Large intestine (tissue), 3 donors: Measurements from ENCODE around the gene CATSPERZ. TPM values are rescaled to one million over a fixed set of nuclear protein-coding genes. Genes with fewer than 3 reads are reported as not detected.
A peak's percentile ranks its signal among the peaks of the same experiment; 100 is the strongest.
"Not testable (repeated sequence)": the region's sequence is repeated elsewhere in the genome, so short reads cannot be mapped to it uniquely, and the experiment has no call there.

Source experiments
- DNase-seq, 2 donors: peaks; one replicate each; pipeline versions ENCODE4 v3.0.0 to v3.0.0-alpha.2; 2013
- H3K27ac ChIP-seq: one replicate; pipeline ENCODE4 v1.5.1; 2013; ENCODE audit warnings: low read length
- H3K27me3 ChIP-seq: 2 replicates; pipeline ENCODE4 v1.6.1; 2013; ENCODE audit warnings: low read length; ENCODE audit not compliant: control insufficient read depth, insufficient read depth
- H3K36me3 ChIP-seq: 2 replicates; pipeline ENCODE4 v1.6.1; 2013; ENCODE audit warnings: low read length; ENCODE audit not compliant: control insufficient read depth, insufficient read depth
- H3K4me1 ChIP-seq: one replicate; pipeline ENCODE4 v1.6.1; 2013; ENCODE audit warnings: low read length; ENCODE audit not compliant: control insufficient read depth, insufficient read depth
- H3K4me3 ChIP-seq: one replicate; pipeline ENCODE4 v1.5.1; 2013; ENCODE audit warnings: low read length
- H3K9me3 ChIP-seq: one replicate; pipeline ENCODE4 v1.6.1; 2013; ENCODE audit warnings: mild to moderate bottlenecking, low read depth, low read length, moderate library complexity; ENCODE audit not compliant: control insufficient read depth
- WGBS: methylation state at CpG from one replicate; pipeline ENCODE4 v1.1.5; 2013; ENCODE audit warnings: low lambda C conversion rate; ENCODE audit not compliant: insufficient coverage; 5-methylcytosine and 5-hydroxymethylcytosine counted together
- polyA plus RNA-seq: library from polyadenylated mRNA; unstranded; fragments of 120-200 nt; gene quantifications from one replicate; pipeline ENCODE4 v1.2.1, GENCODE V29; 2013

Gene CATSPERZ
- polyA plus RNA-seq, 1 donor, result 0.15 TPM

DNA sequence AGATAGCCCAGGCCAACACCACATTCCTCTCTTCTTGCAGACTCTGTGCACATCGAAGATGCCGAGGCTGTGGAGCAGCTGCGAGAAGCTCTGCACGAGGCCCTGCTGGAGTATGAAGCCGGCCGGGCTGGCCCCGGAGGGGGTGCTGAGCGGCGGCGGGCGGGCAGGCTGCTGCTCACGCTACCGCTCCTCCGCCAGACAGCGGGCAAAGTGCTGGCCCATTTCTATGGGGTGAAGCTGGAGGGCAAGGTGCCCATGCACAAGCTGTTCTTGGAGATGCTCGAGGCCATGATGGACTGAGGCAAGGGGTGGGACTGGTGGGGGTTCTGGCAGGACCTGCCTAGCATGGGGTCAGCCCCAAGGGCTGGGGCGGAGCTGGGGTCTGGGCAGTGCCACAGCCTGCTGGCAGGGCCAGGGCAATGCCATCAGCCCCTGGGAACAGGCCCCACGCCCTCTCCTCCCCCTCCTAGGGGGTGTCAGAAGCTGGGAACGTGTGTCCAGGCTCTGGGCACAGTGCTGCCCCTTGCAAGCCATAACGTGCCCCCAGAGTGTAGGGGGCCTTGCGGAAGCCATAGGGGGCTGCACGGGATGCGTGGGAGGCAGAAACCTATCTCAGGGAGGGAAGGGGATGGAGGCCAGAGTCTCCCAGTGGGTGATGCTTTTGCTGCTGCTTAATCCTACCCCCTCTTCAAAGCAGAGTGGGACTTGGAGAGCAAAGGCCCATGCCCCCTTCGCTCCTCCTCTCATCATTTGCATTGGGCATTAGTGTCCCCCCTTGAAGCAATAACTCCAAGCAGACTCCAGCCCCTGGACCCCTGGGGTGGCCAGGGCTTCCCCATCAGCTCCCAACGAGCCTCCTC, 15.7 kb downstream of the CATSPERZ start:
- H3K9me3 ChIP-seq, H3K4me3 ChIP-seq, DNase-seq, H3K27me3 ChIP-seq: not testable (repeated sequence)
- Histone ChIP-seq H3K4me1 (peaks cover 27% of the 10 kb centered on the region), H3K36me3 (peaks cover 41% of the 10 kb centered on the region), H3K27ac (peak overlapping the region; percentile 96)
- no CpG with 5 or more reads among the region's 25 CpGs for WGBS

DNA sequence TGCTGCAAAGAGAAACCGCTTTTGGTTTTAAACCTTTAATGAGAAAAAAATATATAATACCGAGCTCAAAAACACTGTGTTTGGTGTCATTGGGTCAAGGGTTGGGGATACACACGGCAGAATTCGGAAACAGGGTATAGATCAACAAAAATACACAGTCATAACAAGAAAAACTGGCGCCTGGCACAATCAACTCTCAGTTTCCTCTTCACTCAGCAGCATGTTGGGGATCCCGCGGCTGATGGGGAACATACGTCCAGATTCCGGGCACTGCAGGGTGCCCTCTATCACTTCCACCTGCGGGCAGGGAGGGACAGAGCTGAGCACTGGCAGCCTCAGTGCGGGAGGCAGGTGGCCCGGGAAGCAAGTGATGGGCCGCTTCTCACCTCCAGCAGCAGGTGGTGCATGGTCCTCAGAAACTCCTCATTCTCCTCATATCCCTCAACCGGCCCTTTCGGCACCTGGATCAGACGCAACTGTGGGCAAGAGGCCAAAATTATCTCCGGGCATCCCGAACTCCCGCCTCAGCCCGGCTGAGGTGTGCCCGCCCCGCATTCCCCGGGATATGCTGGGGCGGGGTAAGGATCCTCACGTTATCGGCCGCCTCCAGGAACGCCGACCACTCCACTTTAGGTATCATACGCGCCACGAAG, 16.6 kb downstream of the CATSPERZ start:
- 31% methylated on average over 3 of the region's 32 CpGs for WGBS
- H3K27ac ChIP-seq, result peak overlapping the region; percentile 96
- no peaks in the 10 kb centered on the region for H3K27me3 ChIP-seq
- no peak for DNase-seq
- H3K36me3 ChIP-seq, result peaks cover 45% of the 10 kb centered on the region
- H3K9me3 ChIP-seq, result no peaks in the 10 kb centered on the region
- peak overlapping the region; percentile 91 for H3K4me3 ChIP-seq
- H3K4me1 ChIP-seq, result peaks cover 36% of the 10 kb centered on the region

DNA sequence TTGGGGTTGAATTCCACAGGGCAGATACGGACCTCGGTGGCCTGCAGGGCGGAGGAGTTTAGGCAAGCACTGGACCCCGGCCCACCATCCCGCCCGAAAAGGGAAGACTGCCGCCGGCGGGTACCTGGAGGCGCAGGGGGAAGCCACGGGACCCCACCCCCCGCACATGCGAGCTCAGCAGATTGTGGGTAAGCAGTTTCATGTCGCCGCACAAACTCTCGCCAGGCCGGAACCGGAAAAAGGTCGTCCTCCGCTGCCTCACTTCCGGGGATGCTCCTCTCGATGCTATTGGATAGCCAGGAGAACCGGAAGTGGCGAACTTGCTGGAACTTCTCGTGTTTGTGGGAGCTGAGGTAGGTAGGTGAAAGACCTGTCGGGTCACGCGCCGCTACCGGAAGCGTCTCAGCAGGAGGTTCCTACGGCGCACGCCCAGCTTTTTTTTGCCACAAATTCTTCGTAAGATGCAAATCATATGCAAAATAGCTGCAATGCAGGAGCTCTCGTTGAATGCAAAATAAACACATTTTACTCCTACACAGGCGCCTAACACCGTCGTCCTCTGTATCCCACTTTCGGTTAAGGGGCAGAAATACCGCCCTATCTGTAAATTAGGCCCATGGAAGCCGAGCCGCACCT, 17.3 kb downstream of the CATSPERZ start, which contains the start of gene TRMT112:
Gene TRMT112, minus strand, starts transcription at position 235 of the 636 bp plus-strand sequence. Its CDS starts 33 bp downstream, at position 202.
- Histone ChIP-seq H3K4me3 (peak within 1 kb of the TSS; percentile 91), H3K27ac (peak within 1 kb of the TSS; percentile 96), H3K27me3 (no peaks in the 10 kb centered on the region), H3K36me3 (peaks cover 46% of the 10 kb centered on the region), H3K4me1 (peaks cover 43% of the 10 kb centered on the region), H3K9me3 (no peaks in the 10 kb centered on the region)
- DNase-seq, result peak; percentile 98 to 99
- no CpG with 5 or more reads among the region's 43 CpGs for WGBS

DNA sequence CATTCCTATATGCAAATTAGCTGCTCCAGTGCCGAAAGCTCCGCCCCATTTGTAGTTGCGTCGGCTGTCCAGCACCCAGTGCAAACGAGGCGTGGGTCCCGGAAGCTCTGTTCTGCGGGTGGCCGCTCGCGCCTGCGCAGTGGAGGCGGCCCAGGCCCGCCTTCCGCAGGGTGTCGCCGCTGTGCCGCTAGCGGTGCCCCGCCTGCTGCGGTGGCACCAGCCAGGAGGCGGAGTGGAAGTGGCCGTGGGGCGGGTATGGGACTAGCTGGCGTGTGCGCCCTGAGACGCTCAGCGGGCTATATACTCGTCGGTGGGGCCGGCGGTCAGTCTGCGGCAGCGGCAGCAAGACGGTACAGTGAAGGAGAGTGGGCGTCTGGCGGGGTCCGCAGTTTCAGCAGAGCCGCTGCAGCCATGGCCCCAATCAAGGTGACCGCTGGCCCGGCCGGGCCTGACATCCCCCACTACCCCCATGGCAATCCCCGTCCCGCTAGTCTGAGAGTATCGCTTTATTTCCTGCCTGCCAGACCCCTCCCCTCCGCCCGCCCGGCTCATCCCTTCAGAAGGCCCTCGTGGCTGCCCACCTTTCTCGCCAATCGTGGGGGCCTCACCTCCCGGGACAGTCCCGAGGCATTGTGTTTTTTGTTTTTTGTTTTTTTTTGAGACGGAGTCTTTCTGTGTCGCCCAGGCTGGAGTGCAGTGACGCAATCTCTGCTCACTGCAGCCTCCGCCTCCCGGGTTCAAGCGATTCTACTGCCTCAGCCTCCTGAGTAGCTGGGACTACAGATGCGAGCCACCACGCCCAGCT, 18.0 kb downstream of the CATSPERZ start, which contains the start of gene PRDX5:
Gene PRDX5, plus strand, starts transcription at position 161 of the 805 bp plus-strand sequence. Its CDS starts 95 bp downstream, at position 256.
- Histone ChIP-seq H3K9me3 (no peaks in the 10 kb centered on the region), H3K27me3 (no peaks in the 10 kb centered on the region), H3K27ac (peak within 1 kb of the TSS; percentile 96), H3K36me3 (peaks cover 45% of the 10 kb centered on the region), H3K4me3 (peak within 1 kb of the TSS; percentile 91), H3K4me1 (peaks cover 49% of the 10 kb centered on the region)
- DNase-seq, result peak; percentile 98
- WGBS, result no CpG with 5 or more reads among the region's 61 CpGs

DNA sequence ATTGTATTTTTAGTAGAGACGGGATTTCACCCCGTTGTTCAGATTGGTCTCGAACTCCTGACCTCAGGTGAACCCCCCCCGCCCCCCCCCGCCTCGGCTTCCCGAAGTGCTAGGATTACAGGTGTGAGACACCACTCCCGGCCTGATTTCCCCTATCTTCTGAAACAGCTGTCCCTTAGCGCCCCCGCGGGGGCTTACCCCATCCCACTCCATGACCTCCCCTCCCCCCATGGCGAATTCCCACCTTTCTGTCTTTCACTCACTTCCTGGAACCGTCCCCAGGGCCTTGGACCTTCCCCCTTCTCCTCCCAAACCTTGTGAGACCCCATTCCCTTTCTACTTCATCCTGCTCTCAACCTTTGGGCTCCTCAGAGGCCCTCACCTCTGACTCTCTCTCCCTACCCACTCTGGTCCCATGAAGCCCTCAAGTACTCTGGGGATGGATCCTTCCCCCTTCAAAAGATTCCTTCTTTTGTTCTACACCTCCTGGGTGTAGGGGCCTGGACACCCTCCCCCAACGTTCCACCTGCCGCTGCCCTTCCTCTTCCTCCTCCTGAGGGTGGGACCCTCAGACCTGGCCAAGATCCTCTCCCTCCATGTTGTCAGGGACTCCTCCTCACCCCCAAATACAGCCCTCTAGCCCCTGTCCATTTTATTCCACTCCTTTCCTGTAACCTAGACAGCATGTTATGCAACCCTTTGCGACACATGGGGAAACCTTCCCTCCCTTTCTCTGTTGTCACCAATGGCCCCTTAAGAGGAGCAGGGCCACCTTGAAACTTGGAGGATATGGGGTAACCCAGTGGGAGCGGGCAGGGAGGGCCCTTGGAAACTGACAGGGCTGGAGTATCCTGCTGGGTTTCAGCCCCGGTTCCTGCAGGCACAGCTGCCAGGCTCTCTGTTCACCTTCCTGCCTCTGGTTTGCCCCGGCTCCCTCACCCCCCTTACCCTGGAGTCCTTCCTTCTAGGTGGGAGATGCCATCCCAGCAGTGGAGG, 18.9 kb downstream of the CATSPERZ start:
- Histone ChIP-seq H3K27me3 (no peaks in the 10 kb centered on the region), H3K36me3 (peaks cover 43% of the 10 kb centered on the region), H3K4me1 (peaks cover 49% of the 10 kb centered on the region), H3K27ac (peak overlapping the region; percentile 96), H3K4me3 (peak overlapping the region; percentile 91), H3K9me3 (no peaks in the 10 kb centered on the region)
- WGBS, result no CpG with 5 or more reads among the region's 19 CpGs
- peak in 1 of 2 donors; percentile 60 for DNase-seq

DNA sequence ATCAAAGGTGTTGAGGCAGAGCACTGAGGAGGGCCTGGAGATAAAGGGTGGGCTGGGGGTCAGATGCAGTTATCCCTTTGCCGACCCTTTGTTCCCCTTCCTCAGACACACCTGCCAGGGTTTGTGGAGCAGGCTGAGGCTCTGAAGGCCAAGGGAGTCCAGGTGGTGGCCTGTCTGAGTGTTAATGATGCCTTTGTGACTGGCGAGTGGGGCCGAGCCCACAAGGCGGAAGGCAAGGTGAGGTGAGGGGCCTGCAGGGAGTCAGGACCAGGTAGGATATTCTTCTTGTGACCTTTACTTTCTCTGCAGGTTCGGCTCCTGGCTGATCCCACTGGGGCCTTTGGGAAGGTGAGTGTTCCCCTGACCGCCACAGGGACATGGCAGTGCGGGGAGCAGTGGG, 20.4 kb downstream of the CATSPERZ start:
- H3K36me3 ChIP-seq, result peaks cover 28% of the 10 kb centered on the region

DNA sequence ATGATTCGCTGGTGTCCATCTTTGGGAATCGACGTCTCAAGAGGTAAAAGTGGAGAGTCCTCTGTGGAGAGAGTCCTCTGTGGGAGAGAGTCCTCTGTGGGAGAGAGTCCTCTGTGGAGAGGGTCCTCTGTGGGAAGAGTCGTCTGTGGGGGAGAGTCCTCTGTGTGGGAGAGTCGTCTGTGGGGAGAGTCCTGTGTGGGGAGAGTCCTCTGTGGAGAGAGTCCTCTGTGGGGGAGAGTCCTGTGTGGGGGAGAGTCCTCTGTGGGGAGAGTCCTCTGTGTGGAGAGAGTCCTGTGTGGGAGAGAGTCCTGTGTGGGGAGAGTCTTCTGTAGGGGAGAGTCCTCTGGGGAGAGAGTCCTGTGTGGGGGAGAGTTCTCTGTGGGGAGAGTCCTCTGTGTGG, 20.9 kb downstream of the CATSPERZ start:
- peaks cover 47% of the 10 kb centered on the region for H3K4me1 ChIP-seq
- no peak overlapping the region for H3K4me3 ChIP-seq
- H3K9me3 ChIP-seq, result no peaks in the 10 kb centered on the region
- H3K36me3 ChIP-seq, result peaks cover 23% of the 10 kb centered on the region
- H3K27ac ChIP-seq, result peak overlapping the region; percentile 88
- no peaks in the 10 kb centered on the region for H3K27me3 ChIP-seq
- DNase-seq, result no peak
- WGBS, result no CpG with 5 or more reads among the region's 5 CpGs

More for the DNA sequence above, 20.4 kb downstream of the CATSPERZ start:
- peak overlapping the region; percentile 88 for H3K27ac ChIP-seq
- no peaks in the 10 kb centered on the region for H3K9me3 ChIP-seq
- WGBS, result no CpG with 5 or more reads among the region's 7 CpGs
- no peaks in the 10 kb centered on the region for H3K27me3 ChIP-seq
- no peak overlapping the region for H3K4me3 ChIP-seq
- H3K4me1 ChIP-seq, result peaks cover 49% of the 10 kb centered on the region
- DNase-seq, result no peak

DNA sequence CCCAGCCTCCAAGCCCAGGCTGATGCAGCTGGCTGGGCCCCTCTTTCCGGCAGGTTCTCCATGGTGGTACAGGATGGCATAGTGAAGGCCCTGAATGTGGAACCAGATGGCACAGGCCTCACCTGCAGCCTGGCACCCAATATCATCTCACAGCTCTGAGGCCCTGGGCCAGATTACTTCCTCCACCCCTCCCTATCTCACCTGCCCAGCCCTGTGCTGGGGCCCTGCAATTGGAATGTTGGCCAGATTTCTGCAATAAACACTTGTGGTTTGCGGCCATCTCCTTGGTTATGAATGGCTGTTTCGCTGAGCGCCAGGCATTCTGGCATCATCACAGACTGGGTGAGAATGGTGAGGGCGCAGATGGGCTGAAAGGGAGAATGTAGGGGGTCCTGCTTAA, 21.4 kb downstream of the CATSPERZ start:
- peak overlapping the region; percentile 88 for H3K27ac ChIP-seq
- WGBS, result no CpG with 5 or more reads among the region's 5 CpGs
- no peaks in the 10 kb centered on the region for H3K27me3 ChIP-seq
- DNase-seq, result peak; percentile 65 to 80
- H3K4me3 ChIP-seq, result no peak overlapping the region
- peaks cover 42% of the 10 kb centered on the region for H3K4me1 ChIP-seq
- H3K36me3 ChIP-seq, result peaks cover 20% of the 10 kb centered on the region
- no peaks in the 10 kb centered on the region for H3K9me3 ChIP-seq

DNA sequence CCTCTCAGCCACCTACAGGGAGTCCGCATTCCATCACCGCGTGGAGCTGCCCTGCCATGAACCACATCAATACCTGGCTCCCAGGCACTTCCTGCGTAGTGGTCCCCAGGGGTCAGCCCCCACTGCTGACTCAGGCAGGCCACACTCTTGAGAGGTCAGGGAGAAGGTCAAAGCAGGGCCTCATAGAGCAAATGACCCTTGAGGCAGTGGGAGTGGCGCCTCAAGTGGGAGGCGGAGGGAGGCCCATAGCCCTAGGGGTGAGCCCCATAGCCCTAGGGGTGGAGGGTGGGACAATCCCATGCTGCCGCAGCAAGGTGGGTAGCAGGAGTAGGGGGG, 22.7 kb downstream of the CATSPERZ start:
- Histone ChIP-seq H3K36me3 (peaks cover 20% of the 10 kb centered on the region), H3K27ac (no peak overlapping the region), H3K27me3 (no peaks in the 10 kb centered on the region), H3K9me3 (no peaks in the 10 kb centered on the region), H3K4me1 (peaks cover 39% of the 10 kb centered on the region), H3K4me3 (no peak overlapping the region)
- WGBS, result no CpG with 5 or more reads among the region's 7 CpGs
- no peak for DNase-seq
